ENCODE data around the gene SERPINI1. TPM values are rescaled to one million over a fixed set of nuclear protein-coding genes. Genes with fewer than 3 reads are reported as not detected.

The SERPINI1 gene
- total and polyA plus RNA-seq, 2 of the 8 experiments (the other 6 are each of a cell fraction or from before 2014, with no cell fraction given): 5.3 to 9.9 TPM

GRCh38 chr3:167712445-167712844, 23.1 kb upstream of the SERPINI1 start (continued):
- no peak for TF ChIP-seq CHD7 (IDR thresholded peaks at IDR 0.05; ENCODE audit: insufficient replicate concordance, low read length)
- no peak for TF ChIP-seq E2F6 (IDR thresholded peaks at IDR 0.05)
- TF ChIP-seq JUND (IDR thresholded peaks at IDR 0.05; ENCODE audit: low read length): no peak
- no peak for TF ChIP-seq KDM4A (IDR thresholded peaks at IDR 0.05; ENCODE audit: low read depth, low read length, severe bottlenecking)
- no peak for TF ChIP-seq EZH2 (IDR thresholded peaks at IDR 0.05; ENCODE audit: low read depth, low read length, severe bottlenecking)

Measured in H1 (cell line).